HG03097 (cell line): ENCODE results near the gene LRIG3.

ENCODE experiments used
- ATAC-seq: cut with Tn5 transposase; IDR thresholded peaks from one replicate; pipeline ENCODE4 v1.9.1; 2021; ENCODE audit not compliant: unreplicated experiment, low FRiP score

Gene LRIG3

GRCh38 chr12:58934528-58934927 lies 14.2 kb upstream of the LRIG3 start:
- no peak for ATAC-seq

DNA sequence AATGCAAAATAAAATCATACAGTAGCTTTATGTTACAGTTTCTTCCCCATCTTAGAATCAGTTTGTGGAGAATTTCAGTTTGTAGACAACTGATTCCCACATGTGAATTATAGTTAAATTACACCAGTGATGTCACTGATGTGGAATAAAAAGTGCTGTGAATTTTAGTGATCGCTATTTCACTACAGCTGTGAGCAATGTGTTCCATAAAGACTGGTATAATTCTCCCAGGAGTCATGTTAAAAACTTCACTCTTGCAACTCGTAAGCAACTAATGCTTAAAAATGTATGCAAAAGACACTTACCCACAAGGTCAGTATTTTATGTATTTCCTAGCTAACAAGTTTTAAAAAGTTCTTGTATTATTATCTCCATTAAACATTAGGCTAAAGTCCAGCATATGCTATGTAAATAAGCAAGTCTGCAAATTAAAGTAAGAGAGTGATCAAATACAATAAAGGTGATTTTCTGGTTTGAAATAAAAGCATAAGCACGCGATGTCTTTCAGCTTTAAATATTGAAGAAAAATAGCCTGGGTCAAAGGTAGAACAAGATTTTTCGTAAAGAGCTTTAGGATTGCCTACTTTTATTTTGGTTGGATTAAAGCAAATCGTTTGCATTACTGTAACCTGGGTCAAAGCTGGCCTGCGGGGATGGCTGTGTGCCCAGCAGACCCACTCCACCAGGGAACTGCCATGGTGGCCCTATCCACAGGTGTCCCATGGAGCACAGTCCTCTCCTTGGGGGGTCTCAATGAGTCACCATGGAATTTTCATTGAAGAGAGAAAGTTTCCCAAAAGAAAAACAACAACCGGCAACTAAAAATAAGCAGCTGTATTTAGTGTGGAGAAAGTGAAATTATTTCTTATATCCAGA lies 12.7 kb upstream of the LRIG3 start:
- ATAC-seq: no peak

DNA sequence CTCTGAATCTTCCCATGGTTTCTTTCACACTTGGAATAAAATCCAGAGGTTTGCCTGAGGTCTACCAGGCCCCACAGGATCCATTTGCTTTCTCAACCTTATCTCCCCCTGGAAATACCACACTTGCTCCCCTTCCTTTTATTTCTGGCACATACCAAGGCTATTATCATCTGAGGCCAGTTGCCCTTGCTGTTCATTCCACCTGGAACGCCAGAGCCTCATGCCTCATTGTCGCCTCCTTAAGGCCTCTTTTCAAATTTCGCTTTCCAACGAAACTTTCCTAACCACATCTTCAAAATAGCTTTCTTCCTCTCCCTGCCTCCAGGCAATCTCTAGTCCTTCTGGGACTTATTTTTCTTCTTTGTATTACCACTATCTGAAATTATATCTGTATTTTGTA lies 11.2 kb upstream of the LRIG3 start:
- no peak for ATAC-seq

- ATAC-seq: no peak
Observed at GRCh38 chr12:58930770-58931324, 10.5 kb upstream of the LRIG3 start.

DNA sequence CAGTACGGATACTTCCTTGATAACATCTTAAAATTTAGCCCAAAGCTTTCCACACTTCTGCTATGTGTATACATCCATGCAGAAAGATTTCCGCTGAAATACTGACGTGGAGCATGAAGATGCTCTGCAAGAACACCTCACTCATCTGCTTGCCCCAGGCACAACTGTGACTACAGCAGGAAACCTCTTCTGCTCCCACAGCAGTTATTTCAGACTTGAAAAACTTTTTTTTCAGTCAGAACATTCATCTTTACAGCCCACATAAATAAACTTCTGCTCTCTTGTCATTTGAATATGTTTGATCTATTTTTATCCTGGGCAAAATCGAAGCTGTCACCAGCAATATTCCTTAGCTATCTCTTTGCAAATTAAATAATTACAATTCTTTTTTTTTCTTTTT lies 6.8 kb upstream of the LRIG3 start:
- no peak for ATAC-seq

GRCh38 chr12:58926586-58926985 lies 6.3 kb upstream of the LRIG3 start:
- no peak for ATAC-seq

DNA sequence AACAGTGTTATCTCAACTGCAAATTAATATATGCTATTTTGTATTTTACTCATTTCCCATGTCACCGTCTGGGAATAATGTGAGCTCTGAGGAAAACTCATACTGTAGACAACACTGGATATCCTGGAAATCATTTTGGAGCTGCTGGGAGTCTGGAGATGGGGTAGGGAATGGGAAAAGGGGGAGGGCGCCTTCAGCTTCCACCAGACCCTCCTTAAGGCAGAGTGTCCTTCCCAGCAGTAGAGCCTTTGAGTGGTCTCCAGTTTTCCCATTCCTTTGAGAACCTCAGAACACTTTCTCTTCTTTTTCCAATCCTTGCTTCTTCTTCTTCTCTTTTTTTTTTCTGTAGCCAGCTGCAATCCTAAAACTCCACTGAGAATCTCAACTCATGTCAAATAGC lies 5.4 kb upstream of the LRIG3 start:
- ATAC-seq: no peak

DNA sequence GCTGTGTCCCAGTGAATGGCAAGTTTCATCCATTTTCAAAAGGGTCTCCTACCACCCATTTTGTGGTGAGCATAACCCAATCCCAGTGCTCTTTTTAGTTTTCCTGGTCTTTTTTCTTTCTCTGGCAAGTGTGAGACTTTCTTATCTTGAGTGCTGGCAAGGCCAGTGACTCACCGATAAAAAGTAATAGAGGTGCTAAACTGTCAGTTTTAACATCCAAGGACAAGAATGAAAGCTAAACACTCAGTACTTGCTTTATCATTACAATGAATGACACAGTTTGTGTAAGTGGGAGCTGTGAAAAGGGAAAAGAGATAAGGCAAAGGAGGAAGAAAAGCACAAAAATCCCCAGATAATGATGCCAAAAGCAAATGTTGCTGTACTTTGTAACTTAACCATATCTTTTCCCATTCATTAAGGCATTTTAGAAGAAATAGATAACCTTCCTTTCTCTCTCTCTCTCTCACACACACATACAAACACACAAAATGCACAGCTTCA lies 4.9 kb upstream of the LRIG3 start:
- ATAC-seq: no peak

GRCh38 chr12:58924652-58925051 lies 4.3 kb upstream of the LRIG3 start:
- no peak for ATAC-seq

- no peak for ATAC-seq
Observed at GRCh38 chr12:58923781-58924180, 3.5 kb upstream of the LRIG3 start.

DNA sequence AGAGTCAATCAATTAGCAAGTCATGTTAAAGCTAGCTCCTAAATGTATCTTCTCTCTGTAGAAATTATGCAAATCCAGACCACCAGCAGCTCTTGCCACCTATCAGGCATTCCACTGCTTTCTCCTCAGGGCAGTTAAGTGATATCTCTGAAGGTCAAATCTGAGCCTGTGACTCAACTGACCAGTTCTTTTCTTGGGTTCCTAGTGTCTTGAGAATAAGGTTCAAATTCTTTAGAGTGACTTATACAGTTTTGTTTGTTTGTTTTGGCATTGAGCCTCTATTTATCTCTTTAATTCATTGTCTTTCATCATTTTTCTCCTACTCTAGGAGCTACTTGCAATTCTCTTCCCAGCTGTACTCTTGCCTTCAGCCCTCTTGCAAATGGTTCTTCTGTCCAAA lies 2.5 kb upstream of the LRIG3 start:
- ATAC-seq: no peak

DNA sequence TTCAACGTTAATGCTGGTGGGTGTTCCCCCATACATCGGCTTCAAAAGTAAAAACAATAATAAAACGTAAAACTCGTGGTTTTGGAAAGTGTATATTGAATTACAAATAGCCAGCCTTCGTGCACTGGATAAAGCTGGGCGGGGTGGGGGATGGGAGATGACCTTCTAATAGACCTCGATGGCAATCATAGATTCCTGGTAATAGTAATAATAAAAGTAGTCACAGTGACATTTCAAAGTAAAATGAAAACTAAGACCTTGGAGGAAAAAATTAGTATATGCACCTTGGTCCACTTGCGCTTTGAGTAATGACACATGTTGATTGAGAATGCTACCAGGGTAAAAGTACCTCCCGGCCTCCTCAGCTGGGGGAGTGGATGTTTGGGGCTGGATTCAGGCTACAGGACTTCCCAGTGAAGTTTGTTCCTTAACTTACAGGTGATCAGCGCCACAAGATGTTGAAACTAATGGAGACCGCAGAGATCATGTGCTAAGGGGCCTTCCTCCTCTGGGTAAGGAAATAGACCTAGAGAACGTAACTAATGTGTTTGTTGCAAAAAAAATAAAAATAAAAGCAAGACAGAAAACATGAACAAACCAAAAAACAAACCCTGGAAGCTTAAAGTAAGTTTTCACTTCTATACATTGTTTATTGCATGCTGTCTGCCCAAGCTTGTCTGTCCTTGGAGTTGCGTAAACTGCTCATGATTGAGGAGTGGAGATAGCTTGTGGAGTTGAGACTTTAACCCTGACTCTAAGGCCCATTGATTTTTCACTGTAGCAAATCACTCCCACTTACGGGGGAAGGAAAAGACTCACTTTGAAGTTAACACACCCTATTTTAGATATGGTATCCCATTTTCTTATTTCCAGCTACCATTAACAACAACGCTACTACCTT lies 907 bp upstream of the LRIG3 start:
- ATAC-seq: no peak

DNA sequence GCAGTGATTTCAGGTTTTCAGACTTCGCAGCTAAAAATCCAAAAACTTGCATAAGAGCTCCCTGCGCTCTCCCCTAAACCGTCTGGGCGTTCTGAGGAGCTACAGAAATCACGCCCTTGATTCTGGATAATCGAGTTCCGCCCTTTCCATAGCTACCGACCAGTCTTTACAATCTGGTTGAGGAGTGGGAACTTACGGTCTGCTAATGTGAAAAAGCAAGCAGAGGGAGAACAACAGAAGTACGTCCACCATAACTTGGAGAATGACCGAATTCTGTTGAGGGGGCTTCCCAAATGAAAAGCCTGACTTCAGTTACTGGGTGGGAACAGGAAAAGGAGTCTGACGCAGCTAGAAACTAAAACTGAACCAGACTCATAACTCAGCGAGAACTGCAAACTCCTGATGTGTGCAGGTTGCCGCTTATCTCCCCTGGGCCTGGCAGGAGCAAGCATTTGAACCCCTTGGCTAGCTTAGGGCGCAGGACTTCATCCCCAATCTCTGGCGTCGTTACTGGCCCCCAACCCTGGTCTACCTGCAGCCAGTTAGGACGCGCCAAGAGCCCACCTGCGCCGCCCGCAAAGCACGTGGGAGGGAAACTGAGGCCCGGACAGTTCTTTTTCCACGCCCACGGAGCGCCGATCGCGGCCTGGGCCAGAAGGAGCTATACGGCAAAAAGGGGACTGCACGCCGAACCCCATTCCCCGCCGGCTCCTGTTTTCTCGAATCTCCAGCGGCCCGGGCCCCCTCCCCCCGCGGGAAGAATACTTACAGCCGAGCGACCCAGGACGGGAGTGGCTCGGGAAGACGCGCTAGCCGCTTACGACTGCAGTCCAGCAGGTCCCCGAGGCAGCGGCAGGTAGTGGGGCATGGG lies 838 bp downstream of the LRIG3 start:
- ATAC-seq: peak; percentile 39

DNA sequence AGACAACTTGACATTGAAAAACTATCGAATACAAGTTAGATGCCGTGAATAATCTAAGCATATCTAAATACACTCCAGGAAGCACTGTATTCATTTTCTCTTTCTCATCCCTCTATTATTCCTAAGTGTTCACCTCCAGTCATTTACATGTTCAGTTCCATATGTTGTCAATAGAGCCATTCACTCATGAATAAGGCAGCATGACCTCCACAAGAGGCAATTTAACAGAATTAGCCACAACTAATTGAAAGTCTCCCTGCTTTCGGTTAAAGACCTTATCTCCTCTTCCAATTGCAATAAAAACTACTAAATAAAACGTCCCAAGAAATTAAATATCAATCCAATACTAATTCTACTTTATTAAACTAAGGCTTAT lies 1.8 kb downstream of the LRIG3 start:
- no peak for ATAC-seq

DNA sequence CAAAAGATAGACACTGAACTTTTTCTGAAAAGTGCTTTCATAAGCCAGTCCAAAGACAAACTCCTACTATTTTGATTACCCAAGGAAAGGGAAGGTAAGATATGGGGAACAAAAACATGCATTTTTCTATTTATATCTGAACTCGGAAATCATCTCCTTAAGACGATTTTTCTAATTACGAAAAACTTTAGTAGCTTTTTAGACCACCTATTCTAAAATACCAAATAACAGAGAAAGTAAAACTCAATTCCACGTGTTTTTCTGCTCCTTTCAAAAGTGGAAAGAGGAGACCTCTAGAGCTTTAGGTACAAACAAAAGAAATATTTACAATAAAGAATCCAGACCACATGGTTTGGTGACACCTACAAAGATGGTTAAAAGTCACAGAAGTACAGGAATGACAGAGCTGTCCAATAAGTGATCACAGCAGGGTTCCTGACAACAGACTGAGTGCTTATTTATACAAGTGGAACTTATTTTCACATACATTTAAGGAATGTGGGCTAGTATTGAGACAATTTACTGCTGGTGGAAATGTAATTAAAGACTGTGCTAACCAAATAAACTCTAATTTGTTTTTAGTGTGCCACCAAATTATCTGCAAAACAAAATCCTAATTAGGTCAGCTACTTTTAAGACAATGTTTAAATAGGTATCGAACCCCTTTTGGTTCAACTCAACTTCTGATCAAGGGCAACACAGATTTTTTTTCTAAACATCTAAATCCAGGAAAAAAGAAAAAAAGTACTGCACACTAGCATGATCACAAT lies 2.4 kb downstream of the LRIG3 start:
- no peak for ATAC-seq

- no peak for ATAC-seq
Observed at GRCh38 chr12:58916921-58917511, 3.3 kb downstream of the LRIG3 start.

- no peak for ATAC-seq
Observed at GRCh38 chr12:58916161-58916621, 4.1 kb downstream of the LRIG3 start.

GRCh38 chr12:58915634-58916033 lies 4.7 kb downstream of the LRIG3 start:
- no peak for ATAC-seq

DNA sequence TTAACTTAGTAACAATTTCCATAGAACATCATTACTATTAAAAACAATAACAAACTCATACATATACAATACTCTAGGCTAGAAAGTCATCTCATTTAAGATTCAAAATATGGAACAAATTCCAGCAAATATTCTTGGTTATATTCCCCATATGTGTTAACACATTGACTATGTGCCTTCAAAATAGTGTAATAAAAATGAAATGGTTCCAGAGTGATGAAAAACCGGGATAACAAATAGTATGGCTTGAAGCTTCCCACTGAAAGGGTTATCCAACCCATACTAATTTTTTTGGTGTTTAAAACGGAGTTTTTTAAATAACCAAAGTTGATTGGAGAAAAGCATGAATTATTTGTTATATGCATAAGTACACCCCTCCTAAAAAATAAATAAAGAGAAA lies 5.3 kb downstream of the LRIG3 start:
- ATAC-seq: no peak
